Renal pelvis (tissue), 4 donors: ENCODE results near the gene ZNF169. TPM values are rescaled to one million over a fixed set of nuclear protein-coding genes. Genes with fewer than 3 reads are reported as not detected.
"Not testable (repeated sequence)": the region's sequence is repeated elsewhere in the genome, so short reads cannot be mapped to it uniquely, and the experiment has no call there.

Source experiments
- DNase-seq: peaks from one replicate; pipeline ENCODE4 v3.0.0-alpha.2; 2013
- polyA plus RNA-seq, 3 donors: library from polyadenylated mRNA; unstranded; fragments of 120-200 nt; gene quantifications; one replicate each; pipeline ENCODE4 v1.2.1, GENCODE V29; 2013; ENCODE audit not compliant: insufficient read length in 3 of 3

Gene ZNF169
- polyA plus RNA-seq, 3 donors: 4.8 to 12.5 (median 10.7) TPM

DNA sequence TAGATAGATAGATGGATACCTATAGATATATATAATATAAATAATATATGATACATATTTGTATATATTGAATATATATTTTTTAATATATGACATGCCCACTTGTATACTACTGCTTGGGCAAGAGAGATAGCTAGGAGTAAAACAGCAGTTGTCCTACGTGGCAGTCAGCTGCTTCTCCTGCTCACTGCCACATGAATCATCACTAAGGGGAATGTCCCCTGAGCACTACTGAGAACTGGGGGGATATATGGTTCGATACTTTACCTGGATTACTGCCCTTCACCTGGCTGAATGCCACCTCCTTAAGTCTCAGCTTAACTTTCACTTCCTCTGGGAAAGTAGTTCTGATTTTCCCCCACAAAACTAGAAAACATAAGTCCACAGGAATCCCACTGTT, 82.6 kb downstream of the ZNF169 start:
- not testable (repeated sequence) for DNase-seq

DNA sequence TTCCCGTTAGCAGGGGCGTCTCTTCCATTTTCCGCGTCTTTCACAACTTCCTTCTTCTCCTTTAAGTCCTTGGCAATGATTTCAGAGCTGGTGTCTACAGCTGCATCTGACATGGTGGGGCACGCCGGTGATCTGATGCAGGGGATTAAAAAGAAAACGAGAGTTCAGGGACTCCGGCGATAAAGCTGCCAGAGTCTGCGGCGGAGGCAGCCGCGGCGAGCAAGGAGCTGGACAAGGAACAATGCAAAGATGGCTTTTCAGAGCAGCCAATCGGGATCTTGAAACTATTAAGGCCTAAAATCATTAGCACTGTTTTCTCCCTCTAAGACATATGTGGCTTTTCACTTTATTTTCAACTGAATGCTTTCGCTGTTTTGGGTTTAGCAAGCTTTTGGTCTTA, 88.4 kb downstream of the ZNF169 start:
- not testable (repeated sequence) for DNase-seq

DNA sequence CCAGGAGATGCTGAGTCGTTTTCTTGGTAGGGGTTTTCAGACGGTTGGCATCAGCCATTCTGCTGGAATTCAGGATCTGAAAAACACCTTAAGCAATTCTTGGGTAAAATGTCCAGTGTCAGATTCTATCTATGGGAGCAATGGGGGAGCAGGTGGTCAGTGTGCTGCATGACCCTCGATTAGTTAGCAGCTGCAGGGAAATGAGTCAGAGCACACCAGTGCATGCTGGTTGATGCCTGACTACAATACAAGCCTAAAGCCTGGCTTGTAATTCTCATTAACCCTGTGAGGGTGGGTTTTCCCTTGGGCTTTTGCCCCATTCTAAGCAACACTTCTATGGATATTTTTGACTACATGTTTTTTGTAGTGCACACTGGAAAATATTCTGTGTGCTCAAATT, 89.7 kb downstream of the ZNF169 start:
- not testable (repeated sequence) for DNase-seq

Other genes starting within 250 kb of the ZNF169 start
- 10 to 100 TPM in 2 of 3 donors, 1 to 10 TPM in 1; 9.8 to 14.0 (median 13.8) TPM for gene PTPDC1, start 174.8 kb upstream of the ZNF169 start, polyA plus RNA-seq
- gene NUTM2F, start 69.3 kb downstream of the ZNF169 start, polyA plus RNA-seq: not detected